LNCaP clone FGC (cell line): Measurements from ENCODE around the gene RMDN3.
A peak's percentile ranks its signal among the peaks of the same experiment; 100 is the strongest.

Source experiments
- DNase-seq: peaks from one replicate; pipeline ENCODE4 v3.0.0-alpha.2; 2011; ENCODE audit warnings: low read depth
- H3K4me3 ChIP-seq: 2 replicates; pipeline ENCODE4 v1.5.1; 2011; ENCODE audit warnings: mild to moderate bottlenecking, low read depth, low read length, control low read depth
- CTCF ChIP-seq: IDR thresholded peaks from 2 replicates; pipeline ENCODE4 v1.5.1; 2012; ENCODE audit warnings: mild to moderate bottlenecking; ENCODE audit not compliant: control insufficient read depth, insufficient read depth; ENCODE audit errors: extremely low read depth

Gene RMDN3

GRCh38 chr15:40754883-40755811 is at the start of gene RMDN3:
RMDN3 (minus strand) TSS chr15:40755254; CDS start chr15:40754783, 471 bp downstream.
- DNase-seq, result peak; percentile 63
- TF ChIP-seq CTCF, result no peak
- peak within 1 kb of the TSS; percentile 99 for H3K4me3 ChIP-seq

GRCh38 chr15:40803688-40804087 is 48.6 kb upstream of the RMDN3 start:
- DNase-seq, result no peak
- no peak for TF ChIP-seq CTCF
- peak overlapping the region; percentile 27 for H3K4me3 ChIP-seq

- TF ChIP-seq CTCF, result no peak
Measured at GRCh38 chr15:40803076-40803475, 48.0 kb upstream of the RMDN3 start.

GRCh38 chr15:40799523-40799922 is 44.5 kb upstream of the RMDN3 start:
- no peak for DNase-seq
- TF ChIP-seq CTCF, result no peak
- H3K4me3 ChIP-seq, result no peak overlapping the region

More at GRCh38 chr15:40803076-40803475, 48.0 kb upstream of the RMDN3 start:
- peak overlapping the region; percentile 27 for H3K4me3 ChIP-seq
- DNase-seq, result peak; percentile 79

GRCh38 chr15:40796512-40796911 is 41.5 kb upstream of the RMDN3 start:
- no peak overlapping the region for H3K4me3 ChIP-seq
- no peak for DNase-seq
- TF ChIP-seq CTCF, result no peak

GRCh38 chr15:40796041-40796440 is 41.0 kb upstream of the RMDN3 start:
- TF ChIP-seq CTCF, result no peak
- peak; percentile 14 for DNase-seq
- no peak overlapping the region for H3K4me3 ChIP-seq
